B cell (primary cell): ENCODE measurements around the gene ACOX2. TPM values are rescaled to one million over a fixed set of nuclear protein-coding genes. Genes with fewer than 3 reads are reported as not detected.

Experiments used
- ATAC-seq: fragments of 200-7000 bp; cut with Tn5 transposase; one replicate; pipeline ENCODE4 v1.10.0; 2021; ENCODE audit warnings: low read depth, mild to moderate bottlenecking, moderate number of reproducible peaks, moderate library complexity
- CTCF ChIA-PET: fragments of 350-600 bp; sonication (Branson Sonifier 250); formaldehyde crosslinking; loops from one replicate; lab custom pipeline; 2021; ENCODE audit warnings: antibody characterized with exemption, inconsistent platforms; lab: Charles Lee
- POLR2A ChIA-PET: fragments of 350-600 bp; sonication (Branson Sonifier 250); formaldehyde crosslinking; loops from one replicate; lab custom pipeline; 2021; ENCODE audit warnings: antibody characterized with exemption; lab: Charles Lee
- DNase-seq: peaks from one replicate; pipeline ENCODE4 v3.0.0; 2013
- H2AFZ ChIP-seq: 2 replicates; pipeline ENCODE4 v1.6.1; 2012; ENCODE audit warnings: mild to moderate bottlenecking, low read depth, low read length; ENCODE audit not compliant: insufficient read depth, poor library complexity, severe bottlenecking
- H3K27ac ChIP-seq, 2 donors: 1 replicate in 1 of 2; 2 replicates in 1 of 2; pipeline ENCODE4 v1.5.1; 2012 to 2013; ENCODE audit warnings: low read length in 2 of 2, mild to moderate bottlenecking in 2 of 2, moderate library complexity in 1 of 2
- H3K27me3 ChIP-seq, 4 experiments: fragments of 200-600 bp in 1 of 4; sonication (generic) in 1 of 4; replicated peaks in 1 of 4; 1 replicate in 2 of 4; 2 replicates in 2 of 4; pipeline versions ENCODE4 v1.6.1 to v1.7.0; 2013 to 2016; ENCODE audit warnings: low read length in 3 of 4, mild to moderate bottlenecking in 2 of 4, mixed read lengths in 1 of 4, moderate library complexity in 1 of 4; ENCODE audit not compliant: insufficient read depth in 4 of 4, control insufficient read depth in 3 of 4; ENCODE audit errors: control extremely low read depth in 1 of 4
- H3K36me3 ChIP-seq, 2 experiments: replicated peaks in 1 of 2; 1 replicate in 1 of 2; 2 replicates in 1 of 2; pipeline versions ENCODE4 v1.6.1 to v1.7.1; 2013; ENCODE audit warnings: low read length in 1 of 2; ENCODE audit not compliant: insufficient read depth in 2 of 2, control insufficient read depth in 1 of 2; ENCODE audit errors: control extremely low read depth in 1 of 2, extremely low read depth in 1 of 2
- H3K4me1 ChIP-seq, 2 donors: fragments of 200-600 bp in 1 of 2; sonication (generic) in 1 of 2; 1 replicate in 1 of 2; 2 replicates in 1 of 2; pipeline versions ENCODE4 v1.5.1 to v1.6.1; 2013 to 2017; ENCODE audit warnings: low read length in 2 of 2; ENCODE audit not compliant: control insufficient read depth in 2 of 2, insufficient read depth in 2 of 2
- H3K4me2 ChIP-seq: replicated peaks from 2 replicates; pipeline ENCODE3; 2012; ENCODE audit warnings: mild to moderate bottlenecking, low read depth, low read length; ENCODE audit not compliant: poor library complexity, severe bottlenecking
- H3K4me3 ChIP-seq, 5 experiments: fragments of 200-600 bp in 1 of 5; sonication (generic) in 1 of 5; 1 replicate in 3 of 5; 2 replicates in 2 of 5; pipeline versions ENCODE4 v1.5.1 to v1.7.0; 2011 to 2016; ENCODE audit warnings: low read length in 4 of 5, mild to moderate bottlenecking in 4 of 5, low read depth in 2 of 5, control low read depth in 1 of 5, moderate library complexity in 1 of 5; ENCODE audit not compliant: insufficient read depth in 1 of 5; ENCODE audit errors: control extremely low read depth in 1 of 5, extremely low read depth in 1 of 5
- H3K79me2 ChIP-seq: fragments of 200-600 bp; sonication (generic); one replicate; pipeline ENCODE4 v1.6.0; 2016; ENCODE audit warnings: low read length; ENCODE audit not compliant: control insufficient read depth, insufficient read depth
- H3K9ac ChIP-seq: fragments of 200-600 bp; sonication (generic); 2 replicates; pipeline ENCODE4 v1.6.1; 2017; ENCODE audit warnings: mild to moderate bottlenecking, low read length, moderate library complexity
- H3K9me3 ChIP-seq, 3 donors: one replicate each; pipeline versions ENCODE4 v1.6.1 to v1.7.1; 2013; ENCODE audit warnings: low read length in 2 of 3; ENCODE audit not compliant: control insufficient read depth in 2 of 3, insufficient read depth in 1 of 3; ENCODE audit errors: control extremely low read depth in 1 of 3
- H4K20me1 ChIP-seq: 2 replicates; pipeline ENCODE4 v1.6.0; 2012; ENCODE audit warnings: mild to moderate bottlenecking, low read length; ENCODE audit not compliant: insufficient read depth, control insufficient read depth, poor library complexity, severe bottlenecking
- H3K27ac Mint-ChIP-seq: one replicate; pipeline ENCODE4 v1.8.0; 2021; ENCODE audit warnings: mixed read lengths
- H3K27me3 Mint-ChIP-seq: one replicate; pipeline ENCODE4 v1.8.0; 2021; ENCODE audit warnings: mixed read lengths
- H3K4me1 Mint-ChIP-seq: one replicate; pipeline ENCODE4 v1.8.0; 2021; ENCODE audit warnings: mixed read lengths
- H3K4me3 Mint-ChIP-seq: one replicate; pipeline ENCODE4 v1.8.0; 2021; ENCODE audit warnings: mixed read lengths
- H3K9me3 Mint-ChIP-seq: one replicate; pipeline ENCODE4 v1.8.0; 2022; ENCODE audit warnings: mixed read lengths; ENCODE audit not compliant: insufficient read depth
- EZH2 ChIP-seq: IDR thresholded peaks from 2 replicates; pipeline ENCODE4 v1.6.1; 2012; ENCODE audit warnings: borderline replicate concordance, low read depth, mild to moderate bottlenecking, moderate library complexity, low read length; ENCODE audit not compliant: insufficient read depth, poor library complexity, severe bottlenecking
- WGBS: methylation state at CpG from one replicate; pipeline ENCODE4 v1.1.5; 2013; ENCODE audit warnings: missing lambda C conversion rate; ENCODE audit not compliant: insufficient coverage; 5-methylcytosine and 5-hydroxymethylcytosine counted together
- intact Hi-C: fragments of 100-400 bp; cut with micrococcal nuclease; formaldehyde crosslinking; loops from one replicate; pipeline ENCODE4 v1.10.0; 2022
- polyA plus RNA-seq: library from polyadenylated mRNA; depleted of rRNA; stranded (reverse); fragments of >200 nt; gene quantifications from 2 replicates; pipeline ENCODE4 v1.2.3, GENCODE V29; 2012
- total RNA-seq, 2 donors: library from RNA; stranded (reverse); fragments of 120-200 nt in 1 of 2; gene quantifications; 1 replicate in 1 of 2; 2 replicates in 1 of 2; pipeline versions ENCODE4 v1.2.3 to v1.2.4, GENCODE V29; 2013 to 2022
- TF ChIP-seq, protein P1 (sequence below): fragments of 200-600 bp; IDR thresholded peaks from one replicate; pipeline ENCODE4 v1.8.0; 2022; ENCODE audit warnings: antibody characterized with exemption, mild to moderate bottlenecking

The ACOX2 gene
- total and polyA plus RNA-seq, 2 donors (not counting 1 experiment from before 2014, with no cell fraction given) = not detected

DNA sequence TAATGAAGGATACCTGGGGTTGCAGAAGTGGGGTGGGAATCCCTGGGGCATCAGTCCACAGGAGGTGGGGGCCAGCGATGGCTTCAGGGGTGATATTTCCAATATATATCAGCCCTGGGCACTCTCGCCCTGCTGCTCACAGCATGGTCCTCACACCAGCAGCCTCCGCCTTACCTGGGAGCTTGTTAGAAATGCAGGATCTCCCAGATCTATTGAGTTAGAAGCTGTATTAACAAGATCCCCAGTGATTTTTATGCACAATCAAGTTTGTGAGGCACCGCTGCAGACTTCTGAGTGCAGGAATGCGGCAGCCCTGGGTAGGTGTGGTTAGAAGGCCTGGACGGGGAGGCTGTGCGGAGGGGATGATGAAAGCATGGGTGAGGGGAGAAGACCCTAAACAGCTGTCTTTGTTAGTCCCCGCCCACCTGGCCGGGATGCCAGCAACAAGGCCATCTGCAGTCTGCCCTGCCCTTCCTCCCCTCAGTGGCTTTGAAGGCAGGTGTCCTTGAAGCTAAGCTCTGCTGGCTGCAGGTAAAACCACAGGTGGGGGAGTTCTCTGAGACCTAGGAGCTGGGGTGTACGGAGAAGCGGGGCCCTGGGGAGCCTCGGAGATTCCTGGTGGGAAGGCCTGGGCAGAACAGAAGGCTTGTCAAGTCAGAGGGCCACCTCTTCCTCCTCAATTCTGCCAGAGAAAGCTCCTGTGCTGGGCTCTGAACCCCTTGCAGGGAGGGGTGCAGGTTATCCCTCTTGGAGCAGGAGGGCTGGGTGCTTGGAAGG, 28.8 kb upstream of the ACOX2 start:
- H3K4me3 ChIP-seq = no peak overlapping the region
- Mint-ChIP-seq H3K4me1 (peaks cover 7% of the 10 kb centered on the region), H3K4me3 (no peak overlapping the region), H3K27me3 (peaks cover 7% of the 10 kb centered on the region), H3K27ac (no peak overlapping the region), H3K9me3 (no peaks in the 10 kb centered on the region)
- no peak overlapping the region for H3K4me2 ChIP-seq
- H3K9ac ChIP-seq = no peak overlapping the region
- CTCF ChIA-PET = interaction anchor here (1.4 to 10.3 kb wide), 4 partner anchors 12 to 74 kb away, joined by 3 to 85 read pairs (median 10); partner anchors contain the start of gene KCTD6
- ATAC-seq (no peak), DNase-seq (no peak)
- H2AFZ ChIP-seq = no peak overlapping the region
- POLR2A ChIA-PET = no interaction called here
- peaks cover 4 to 6% of the 10 kb centered on the region in 2 donors for H3K4me1 ChIP-seq
- no peaks in the 10 kb centered on the region for H4K20me1 ChIP-seq
- WGBS = 82% methylated on average over 10 of the region's 12 CpGs
- H3K79me2 ChIP-seq = no peaks in the 10 kb centered on the region
- no peak for TF ChIP-seq EZH2
- TF ChIP-seq, protein P1, sequence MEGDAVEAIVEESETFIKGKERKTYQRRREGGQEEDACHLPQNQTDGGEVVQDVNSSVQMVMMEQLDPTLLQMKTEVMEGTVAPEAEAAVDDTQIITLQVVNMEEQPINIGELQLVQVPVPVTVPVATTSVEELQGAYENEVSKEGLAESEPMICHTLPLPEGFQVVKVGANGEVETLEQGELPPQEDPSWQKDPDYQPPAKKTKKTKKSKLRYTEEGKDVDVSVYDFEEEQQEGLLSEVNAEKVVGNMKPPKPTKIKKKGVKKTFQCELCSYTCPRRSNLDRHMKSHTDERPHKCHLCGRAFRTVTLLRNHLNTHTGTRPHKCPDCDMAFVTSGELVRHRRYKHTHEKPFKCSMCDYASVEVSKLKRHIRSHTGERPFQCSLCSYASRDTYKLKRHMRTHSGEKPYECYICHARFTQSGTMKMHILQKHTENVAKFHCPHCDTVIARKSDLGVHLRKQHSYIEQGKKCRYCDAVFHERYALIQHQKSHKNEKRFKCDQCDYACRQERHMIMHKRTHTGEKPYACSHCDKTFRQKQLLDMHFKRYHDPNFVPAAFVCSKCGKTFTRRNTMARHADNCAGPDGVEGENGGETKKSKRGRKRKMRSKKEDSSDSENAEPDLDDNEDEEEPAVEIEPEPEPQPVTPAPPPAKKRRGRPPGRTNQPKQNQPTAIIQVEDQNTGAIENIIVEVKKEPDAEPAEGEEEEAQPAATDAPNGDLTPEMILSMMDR = no peak
- no peak overlapping the region for H3K27ac ChIP-seq
- peaks cover 0 to 4% (median 0%) of the 10 kb centered on the region in 4 experiments for H3K27me3 ChIP-seq
- H3K36me3 ChIP-seq = no peaks in the 10 kb centered on the region
- H3K9me3 ChIP-seq = no peaks in the 10 kb centered on the region
- intact Hi-C loops = no loop called here
